ENCODE results near the gene WDFY1.

- TF ChIP-seq CTCF (IDR thresholded peaks at IDR 0.05; ENCODE audit: extremely low read depth in 1 of 2, insufficient read depth in 1 of 2, low read depth in 1 of 2, low read length in 2 of 2) (no peak), POLR2A (IDR thresholded peaks at IDR 0.05; ENCODE audit: low read depth, low read length) (no peak), MAX (IDR thresholded peaks at IDR 0.05; ENCODE audit: insufficient read depth, insufficient read length) (no peak), EZH2 (IDR thresholded peaks at IDR 0.05; ENCODE audit: borderline replicate concordance, low read depth, low read length, severe bottlenecking) (no peak), POLR2AphosphoS5 (IDR thresholded peaks at IDR 0.05; ENCODE audit: insufficient read depth, low read depth, low read length) (no peak), MYC (IDR thresholded peaks at IDR 0.05; ENCODE audit: low read depth, low read length) (no peak), GATA2 (IDR thresholded peaks at IDR 0.05; ENCODE audit: insufficient read depth, insufficient read length, low read depth, low read length) (no peak)
Measured at GRCh38 chr2:223945755-223946154, 620 bp upstream of the WDFY1 start.

Data from endothelial cell of umbilical vein (primary cell).